Glomerular visceral epithelial cell (primary cell): Measurements from ENCODE around the gene RABGAP1L.
A peak's percentile ranks its signal among the peaks of the same experiment; 100 is the strongest.
"Not testable (repeated sequence)": the region's sequence is repeated elsewhere in the genome, so short reads cannot be mapped to it uniquely, and the experiment has no call there.

Experiments used
- DNase-seq: peaks from one replicate; pipeline ENCODE4 v3.0.0-alpha.2; 2016; ENCODE audit errors: extremely low spot score

The RABGAP1L gene

GRCh38 chr1:174800216-174800851 is 641.0 kb downstream of the RABGAP1L start:
- DNase-seq, result peak; percentile 30

GRCh38 chr1:174800876-174801275 is 641.6 kb downstream of the RABGAP1L start:
- DNase-seq, result no peak

DNA sequence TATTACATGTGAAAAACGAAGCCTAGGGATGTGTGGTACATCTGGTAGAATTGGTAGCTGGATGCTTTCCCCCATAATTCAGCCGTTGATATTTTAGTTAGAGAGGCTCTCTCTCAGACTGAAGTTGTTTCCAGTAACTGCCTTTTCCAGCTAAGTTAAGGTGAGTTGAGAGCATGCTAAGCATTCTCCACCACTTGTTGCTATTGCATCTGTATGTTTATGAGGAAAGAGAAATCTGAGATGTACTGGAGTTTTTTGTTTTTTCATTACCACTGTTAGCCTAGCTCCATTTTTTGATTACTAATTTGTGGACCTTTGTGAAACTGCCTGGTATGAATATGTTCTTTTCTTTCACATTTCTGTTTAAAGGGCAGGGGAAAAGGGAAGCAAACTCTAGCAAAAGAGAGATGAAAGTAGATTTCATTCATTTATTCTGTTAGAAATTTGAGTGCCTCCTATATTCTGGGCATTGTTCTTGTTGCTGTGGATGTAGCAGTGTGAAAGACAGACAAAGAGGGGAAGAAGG is 650.5 kb downstream of the RABGAP1L start:
- no peak for DNase-seq

- no peak for DNase-seq
These were observed 652.7 kb downstream of the RABGAP1L start for GRCh38 chr1:174812016-174812415.

DNA sequence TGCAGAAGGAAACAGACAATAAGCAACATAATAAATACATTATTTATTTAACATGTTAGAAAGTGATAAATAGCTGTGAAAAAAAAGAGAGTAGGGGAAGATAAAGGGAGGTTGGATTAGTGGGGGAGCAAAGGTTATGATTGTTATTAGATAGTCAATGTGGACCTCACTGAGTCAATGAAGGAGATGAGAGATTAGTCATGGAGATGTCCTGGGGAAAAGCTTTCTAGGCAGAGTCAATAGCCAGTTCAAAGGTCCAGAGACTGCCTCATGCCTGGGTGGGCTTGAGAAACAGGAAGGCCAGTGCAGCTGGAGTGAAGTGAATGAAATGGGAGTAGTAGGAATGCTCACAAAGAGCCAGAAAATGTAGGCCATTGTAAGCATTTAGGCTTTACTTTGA is 653.3 kb downstream of the RABGAP1L start:
- no peak for DNase-seq

DNA sequence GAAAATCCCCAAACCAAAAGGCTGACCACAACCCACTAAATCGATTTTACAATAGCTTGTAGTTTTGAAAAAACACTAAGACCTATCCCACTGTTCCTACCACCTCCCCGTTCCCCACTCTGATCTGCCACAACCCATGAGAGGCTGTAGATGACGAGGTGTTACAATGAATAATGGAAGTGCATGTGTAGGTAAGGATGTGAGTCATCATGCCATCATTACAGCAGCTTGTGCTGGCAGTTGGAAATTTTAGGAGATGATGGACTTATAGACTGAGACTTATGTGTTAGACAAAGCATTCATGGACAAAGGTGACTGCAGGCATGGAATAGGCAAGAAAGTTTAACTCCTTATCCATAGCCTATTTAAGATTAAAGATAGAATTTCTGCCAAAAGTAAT is 655.7 kb downstream of the RABGAP1L start:
- peak; percentile 64 for DNase-seq

DNA sequence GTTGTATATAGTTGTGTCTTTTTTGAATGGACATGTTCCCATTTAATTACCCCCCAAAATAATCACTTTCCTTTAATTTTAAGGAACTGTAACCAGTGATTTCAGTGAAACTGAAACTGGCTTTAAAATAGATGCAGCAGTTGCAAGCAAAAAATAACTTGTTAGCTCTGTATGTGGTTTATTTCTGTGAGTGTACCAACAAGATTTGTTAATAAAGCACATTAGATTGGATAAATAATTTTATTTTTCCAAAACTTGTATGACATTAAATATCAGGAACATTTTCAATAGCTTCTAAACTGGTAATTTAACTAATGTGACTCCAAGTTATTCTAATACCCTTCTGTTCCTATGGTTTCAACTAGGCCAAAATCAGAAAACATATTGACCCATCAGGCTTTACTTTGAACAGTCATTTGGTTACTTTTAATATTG is 656.2 kb downstream of the RABGAP1L start:
- DNase-seq, result no peak

GRCh38 chr1:174816621-174817020 is 657.3 kb downstream of the RABGAP1L start:
- DNase-seq, result not testable (repeated sequence)

- DNase-seq, result no peak
These were observed 658.8 kb downstream of the RABGAP1L start for GRCh38 chr1:174818014-174818616.

GRCh38 chr1:174818951-174819350 is 659.6 kb downstream of the RABGAP1L start:
- DNase-seq, result peak; percentile 57

GRCh38 chr1:174819596-174819995 is 660.3 kb downstream of the RABGAP1L start:
- DNase-seq, result no peak

DNA sequence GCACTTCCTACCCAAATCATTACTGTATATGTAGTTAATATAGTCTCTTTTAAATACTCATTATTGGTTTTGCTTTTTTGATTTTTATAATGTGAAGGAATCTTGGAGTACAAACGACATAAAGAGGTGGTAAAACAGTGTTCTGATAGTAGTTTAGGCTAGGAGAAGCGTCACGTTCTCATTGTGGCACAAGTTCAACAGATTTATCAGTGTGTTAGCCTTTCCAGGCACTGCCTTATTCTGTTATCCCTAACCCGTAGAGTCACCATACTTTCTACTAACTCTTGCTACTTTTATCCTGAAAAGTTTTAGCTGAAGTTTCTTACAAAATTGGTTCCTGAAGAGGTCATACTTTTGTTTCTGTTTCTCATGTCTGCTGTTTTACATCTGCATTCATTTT is 665.8 kb downstream of the RABGAP1L start:
- no peak for DNase-seq

DNA sequence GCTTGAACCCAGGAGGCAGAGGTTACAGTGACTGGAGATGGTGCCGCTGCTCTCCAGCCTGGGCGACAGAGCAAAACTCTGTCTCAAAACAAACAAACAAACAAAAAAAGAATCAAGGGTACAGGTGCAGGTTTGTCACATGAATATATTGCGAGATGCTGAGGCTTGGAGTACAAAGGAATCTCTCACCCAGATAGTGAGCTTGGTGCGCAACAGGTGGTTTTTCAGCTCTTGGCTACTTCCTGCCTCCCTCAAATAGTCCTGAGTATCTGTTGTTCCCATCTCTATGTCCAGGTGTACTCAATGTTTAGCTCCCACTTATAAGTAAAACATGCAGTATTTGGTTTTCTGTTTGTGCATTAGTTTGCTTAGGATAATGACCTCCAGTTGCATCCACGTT is 666.5 kb downstream of the RABGAP1L start:
- no peak for DNase-seq

GRCh38 chr1:174828264-174828663 is 668.9 kb downstream of the RABGAP1L start:
- no peak for DNase-seq

DNA sequence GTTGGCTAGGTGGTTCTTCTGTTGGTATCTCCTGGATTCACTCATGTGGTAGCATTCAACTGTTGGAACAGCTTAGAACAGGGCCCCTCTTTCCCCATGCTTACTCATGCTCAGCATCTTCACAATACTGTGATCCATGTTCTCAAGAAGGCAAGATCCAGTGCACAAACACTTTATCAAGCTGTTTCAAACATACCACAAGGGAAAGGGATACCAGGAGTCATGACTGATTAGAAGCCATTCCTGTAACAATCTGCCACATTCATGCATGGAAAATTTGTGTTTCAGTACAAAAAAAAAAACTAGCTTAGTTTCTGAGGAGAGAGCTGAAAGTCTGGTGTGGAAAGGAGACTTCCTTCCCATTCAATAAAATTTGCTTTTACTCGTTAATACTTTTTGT is 670.7 kb downstream of the RABGAP1L start:
- DNase-seq, result no peak

DNA sequence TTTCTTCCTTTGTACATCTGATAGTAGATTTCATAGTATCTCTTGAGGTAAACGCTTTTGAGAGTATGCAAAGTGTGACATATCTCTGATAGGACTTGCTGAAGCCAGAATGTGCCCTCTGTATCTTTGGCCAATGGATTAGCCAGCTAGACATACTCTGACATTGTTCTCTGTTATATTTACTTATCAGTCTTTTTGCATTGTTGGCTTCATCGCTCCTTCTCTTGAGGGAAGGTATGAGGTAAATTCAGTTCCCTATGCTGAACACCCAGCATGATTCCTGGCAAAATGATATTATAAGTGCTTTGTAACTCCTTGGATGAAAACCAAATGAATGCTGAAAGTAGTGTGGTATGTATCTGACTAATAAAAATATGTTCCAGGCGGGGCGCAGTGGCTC is 677.2 kb downstream of the RABGAP1L start:
- no peak for DNase-seq

DNA sequence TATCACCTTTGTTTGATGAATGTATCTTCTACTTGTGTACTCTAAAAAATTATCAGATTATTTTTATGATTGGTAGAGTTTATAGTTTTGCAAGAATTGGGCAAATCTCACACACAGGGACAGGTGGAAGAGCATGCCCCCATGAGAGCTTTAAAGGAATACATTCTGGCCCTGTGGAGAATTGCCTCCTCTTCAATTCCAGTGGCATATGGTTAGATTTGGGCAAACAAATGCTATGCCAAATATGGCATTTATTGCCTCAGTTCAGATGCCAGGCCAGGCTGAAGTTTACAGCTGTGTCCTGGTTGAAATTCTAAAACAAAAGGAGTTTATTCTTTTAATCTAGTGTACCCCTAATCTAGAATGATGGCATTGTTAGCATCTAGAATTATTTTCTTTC is 678.1 kb downstream of the RABGAP1L start:
- DNase-seq, result no peak

DNA sequence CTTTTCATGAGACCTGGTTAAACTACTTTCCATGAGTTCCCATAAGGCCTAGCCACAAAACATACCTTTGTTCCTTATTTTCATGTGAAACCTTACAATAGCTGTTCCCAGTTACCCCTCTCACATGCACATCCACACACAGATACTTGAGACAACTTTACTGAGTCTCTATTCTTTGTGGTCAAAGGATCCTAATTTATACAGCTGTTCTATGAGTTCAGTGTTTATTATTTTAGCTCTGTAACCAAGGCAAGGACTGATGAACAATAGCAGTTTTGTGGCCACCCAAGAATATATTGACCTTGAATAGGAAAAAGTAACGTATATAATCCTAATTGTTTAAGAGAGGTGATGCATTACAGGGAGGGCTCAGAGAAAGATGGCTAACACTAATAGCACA is 679.9 kb downstream of the RABGAP1L start:
- no peak for DNase-seq

GRCh38 chr1:174841747-174842146 is 682.4 kb downstream of the RABGAP1L start:
- DNase-seq, result no peak

DNA sequence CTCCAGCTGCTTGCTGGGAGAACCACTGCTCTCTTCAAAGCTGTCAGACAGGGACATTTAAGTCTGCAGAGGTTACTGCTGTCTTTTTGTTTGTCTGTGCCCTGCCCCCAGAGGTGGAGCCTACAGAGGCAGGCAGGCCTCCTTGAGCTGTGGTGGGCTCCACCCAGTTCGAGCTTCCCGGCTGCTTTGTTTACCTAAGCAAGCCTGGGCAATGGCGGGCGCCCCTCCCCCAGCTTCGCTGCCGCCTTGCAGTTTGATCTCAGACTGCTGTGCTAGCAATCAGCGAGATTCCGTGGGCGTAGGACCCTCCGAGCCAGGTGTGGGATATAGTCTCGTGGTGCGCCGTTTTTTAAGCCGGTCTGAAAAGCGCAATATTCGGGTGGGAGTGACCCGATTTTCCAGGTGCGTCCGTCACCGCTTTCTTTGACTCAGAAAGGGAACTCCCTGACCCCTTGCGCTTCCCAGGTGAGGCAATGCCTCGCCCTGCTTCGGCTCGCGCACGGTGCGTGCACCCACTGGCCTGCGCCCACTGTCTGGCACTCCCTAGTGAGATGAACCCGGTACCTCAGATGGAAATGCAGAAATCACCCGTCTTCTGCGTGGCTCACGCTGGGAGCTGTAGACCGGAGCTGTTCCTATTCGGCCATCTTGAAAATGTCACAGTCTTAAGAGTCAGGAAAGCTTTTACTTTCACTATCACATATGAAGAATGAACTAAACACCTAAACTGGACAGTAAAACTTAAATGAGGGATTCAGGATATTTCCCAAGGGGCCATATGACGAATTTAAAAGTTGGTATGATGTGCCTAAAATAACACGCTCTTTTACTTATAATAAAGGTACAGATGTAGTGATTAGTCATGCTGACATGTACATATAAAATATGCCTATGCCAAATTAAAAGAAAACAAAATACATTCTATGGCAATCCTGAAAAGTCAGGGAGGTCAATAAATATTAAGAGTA is 689.6 kb downstream of the RABGAP1L start:
- DNase-seq, result not testable (repeated sequence)

DNA sequence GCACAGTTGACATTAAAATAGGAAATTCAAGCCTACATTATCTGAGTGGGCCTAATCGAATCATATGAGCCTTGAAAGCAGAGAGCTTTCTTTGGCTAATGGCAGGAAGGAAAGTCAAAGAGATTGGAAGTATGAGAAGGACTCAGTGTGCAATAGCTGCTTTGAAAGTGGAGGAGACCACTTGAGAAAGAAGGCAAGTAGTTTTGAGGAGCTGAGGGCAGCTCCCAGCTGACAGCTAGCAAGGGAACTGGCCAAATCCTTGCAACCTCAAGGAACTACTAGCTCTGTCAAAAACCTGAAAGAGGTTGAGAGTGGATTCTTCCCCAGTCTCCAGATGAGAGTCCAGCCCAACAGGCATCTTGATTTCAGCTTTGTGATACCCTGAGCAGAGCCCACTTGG is 691.4 kb downstream of the RABGAP1L start:
- no peak for DNase-seq

- no peak for DNase-seq
These were observed 699.0 kb downstream of the RABGAP1L start for GRCh38 chr1:174858301-174858700.
